Keratinocyte (primary cell): ENCODE data around the gene GASK1A. TPM values are rescaled to one million over a fixed set of nuclear protein-coding genes. Genes with fewer than 3 reads are reported as not detected.

Experiments used
- DNase-seq: peaks from one replicate; pipeline ENCODE4 v3.0.0-alpha.2; 2011; ENCODE audit warnings: low read depth, missing footprints, low spot score
- FAIRE-seq: peaks from 2 replicates; lab custom pipeline; 2011; peaks lifted over from hg19 to GRCh38; lab: Jason Lieb, UNC
- H2AFZ ChIP-seq: 2 replicates; pipeline ENCODE4 v1.6.0; 2012; ENCODE audit warnings: low read length, control low read depth, inconsistent platforms; ENCODE audit not compliant: control insufficient read depth
- H3K27ac ChIP-seq: 2 replicates; pipeline ENCODE4 v1.5.1; 2011; ENCODE audit warnings: low read length; ENCODE audit not compliant: control insufficient read depth, insufficient read depth
- H3K27me3 ChIP-seq: 3 replicates; pipeline ENCODE4 v1.6.0; 2011; ENCODE audit warnings: low read length; ENCODE audit not compliant: control insufficient read depth, insufficient read depth; ENCODE audit errors: extremely low read depth
- H3K36me3 ChIP-seq, 2 experiments: 2 replicates in 1 of 2; 3 replicates in 1 of 2; pipeline ENCODE4 v1.5.1; 2011; ENCODE audit warnings: low read length in 2 of 2, mild to moderate bottlenecking in 1 of 2; ENCODE audit not compliant: control insufficient read depth in 2 of 2, insufficient read depth in 2 of 2; ENCODE audit errors: extremely low read depth in 1 of 2
- H3K4me1 ChIP-seq: 3 replicates; pipeline ENCODE4 v1.5.1; 2011; ENCODE audit warnings: low read length; ENCODE audit not compliant: control insufficient read depth, insufficient read depth; ENCODE audit errors: extremely low read depth
- H3K4me2 ChIP-seq: 3 replicates; pipeline ENCODE4 v1.6.0; 2011; ENCODE audit warnings: low read depth, low read length; ENCODE audit not compliant: control insufficient read depth, insufficient read depth; ENCODE audit errors: extremely low read depth
- H3K4me3 ChIP-seq, 3 experiments: fragments of 200-600 bp in 1 of 3; sonication (generic) in 1 of 3; 2 replicates in 2 of 3; 3 replicates in 1 of 3; pipeline ENCODE4 v1.5.1; 2011 to 2016; ENCODE audit warnings: low read length in 3 of 3, mild to moderate bottlenecking in 3 of 3, control low read depth in 2 of 3, inconsistent platforms in 1 of 3, low read depth in 1 of 3, mixed read lengths in 1 of 3, mixed run types in 1 of 3, moderate library complexity in 1 of 3; ENCODE audit not compliant: control insufficient read depth in 2 of 3, insufficient read depth in 2 of 3; ENCODE audit errors: extremely low read depth in 1 of 3
- H3K79me2 ChIP-seq: 2 replicates; pipeline ENCODE4 v1.6.0; 2012; ENCODE audit warnings: low read length; ENCODE audit not compliant: control insufficient read depth, insufficient read depth
- H3K9ac ChIP-seq: 3 replicates; pipeline ENCODE4 v1.6.0; 2011; ENCODE audit warnings: low read length; ENCODE audit not compliant: control insufficient read depth, insufficient read depth; ENCODE audit errors: extremely low read depth
- H3K9me1 ChIP-seq: 3 replicates; pipeline ENCODE4 v1.6.0; 2011; ENCODE audit warnings: low read length; ENCODE audit not compliant: control insufficient read depth, insufficient read depth; ENCODE audit errors: extremely low read depth
- H3K9me3 ChIP-seq: 2 replicates; pipeline ENCODE4 v1.5.1; 2012; ENCODE audit warnings: low read depth, low read length; ENCODE audit not compliant: control insufficient read depth
- H4K20me1 ChIP-seq: 3 replicates; pipeline ENCODE4 v1.6.0; 2011; ENCODE audit warnings: low read length; ENCODE audit not compliant: control insufficient read depth, insufficient read depth; ENCODE audit errors: extremely low read depth
- CTCF ChIP-seq, 3 experiments: IDR thresholded peaks in 1 of 3; conservative IDR thresholded peaks in 1 of 3; optimal IDR thresholded peaks in 1 of 3; 2 replicates in 2 of 3; 3 replicates in 1 of 3; pipeline versions ENCODE3 to v1.5.1; 2011; ENCODE audit warnings: low read length in 3 of 3, mild to moderate bottlenecking in 3 of 3, moderate library complexity in 2 of 3, control low read depth in 1 of 3, inconsistent platforms in 1 of 3; ENCODE audit not compliant: insufficient read depth in 2 of 3; ENCODE audit errors: extremely low read depth in 1 of 3
- EZH2 ChIP-seq: IDR thresholded peaks from one replicate; pipeline ENCODE4 v1.6.1; 2012; ENCODE audit warnings: inconsistent platforms, mild to moderate bottlenecking, low read length, moderate library complexity
- dilution Hi-C: fragments of 300-500 bp; cut with MboI; formaldehyde crosslinking; loops from one replicate; pipeline ENCODE4 v1.7.0; 2020; ENCODE audit warnings: low sequenced_read_pairs; ENCODE audit not compliant: extremely low pct_ligation_motif_present
- polyA plus RNA-seq, 5 experiments: library from polyadenylated mRNA; depleted of rRNA in 3 of 5; stranded (reverse) in 3 of 5; stranded (forward) in 1 of 5; unstranded in 1 of 5; fragments of >200 nt; gene quantifications; 1 replicate in 1 of 5; 2 replicates in 3 of 5; 3 replicates in 1 of 5; pipeline versions ENCODE4 v1.2.1 to v1.2.3, GENCODE V29; 2011 to 2012; ENCODE audit warnings: missing spikeins in 2 of 5, low read depth in 1 of 5, low replicate concordance in 1 of 5

Gene GASK1A
- polyA plus RNA-seq, 1 donor (not counting 4 experiments of a cell fraction or from before 2014, with no cell fraction given): 0.30 TPM

DNA sequence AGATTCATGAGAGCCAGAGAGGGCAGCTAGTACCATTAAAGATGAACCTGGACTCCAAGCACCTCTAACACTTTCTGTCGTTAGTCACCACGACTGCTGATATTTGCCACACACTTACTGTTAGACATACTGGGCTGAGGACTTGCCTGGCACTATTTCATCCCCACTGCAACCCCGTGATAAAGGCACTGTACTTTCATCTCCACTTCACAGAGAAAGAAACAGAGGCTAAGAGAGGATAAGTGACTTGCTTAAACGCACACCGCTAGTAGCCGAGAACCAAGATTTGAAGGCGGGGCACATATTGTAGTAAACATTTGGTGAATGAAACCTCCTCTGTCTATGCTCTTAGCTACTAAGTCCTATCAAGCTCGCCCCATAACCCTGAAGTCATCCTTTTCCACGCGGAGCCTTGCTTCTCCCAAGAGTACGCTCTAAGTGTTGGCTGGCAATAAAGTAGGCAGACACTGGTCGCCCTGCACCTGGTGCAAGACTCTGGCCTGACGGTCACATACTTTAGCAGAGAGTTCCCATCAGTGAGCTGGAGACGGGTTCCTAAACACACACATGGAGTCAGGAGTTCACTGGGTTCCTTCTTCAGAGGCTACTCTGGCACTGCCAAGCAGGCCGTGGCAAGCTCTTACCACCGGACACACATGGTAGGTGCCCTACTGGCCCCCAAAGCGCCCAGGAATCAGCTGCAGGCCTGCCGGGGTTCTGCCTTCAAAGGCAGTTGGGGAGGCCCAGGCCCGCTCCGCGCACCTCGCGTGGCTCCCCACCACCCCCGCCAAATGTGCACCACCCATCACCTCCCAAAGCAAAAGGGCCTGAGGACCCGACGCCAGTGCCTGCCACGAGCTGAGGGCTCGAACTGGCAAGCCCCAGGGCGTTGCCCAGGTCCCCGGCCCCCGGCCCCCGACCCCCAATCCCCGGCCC is 125.8 kb downstream of the GASK1A start:
- Histone ChIP-seq H3K9ac (no peak overlapping the region), H3K9me3 (no peaks in the 10 kb centered on the region), H3K79me2 (no peaks in the 10 kb centered on the region), H3K9me1 (no peaks in the 10 kb centered on the region), H2AFZ (peak overlapping the region; percentile 39), H3K27me3 (no peaks in the 10 kb centered on the region), H4K20me1 (no peaks in the 10 kb centered on the region), H3K4me2 (peak overlapping the region; percentile 70), H3K27ac (no peak overlapping the region), H3K4me3 (peak overlapping the region in 2 of 3 experiments; percentile 37 to 81), H3K36me3 (no peaks in the 10 kb centered on the region), H3K4me1 (peaks cover 7% of the 10 kb centered on the region)
- TF ChIP-seq CTCF (optimal IDR thresholded peaks at IDR 0.05 in 1 of 3, IDR thresholded peaks at IDR 0.05 in 1 of 3, conservative IDR thresholded peaks at IDR 0.05 in 1 of 3; ENCODE audit: extremely low read depth in 1 of 3, insufficient read depth in 2 of 3, low read length in 3 of 3): no peak
- TF ChIP-seq EZH2: no peak
- FAIRE-seq (peak; percentile 46), DNase-seq (no peak)
- dilution Hi-C loops: no loop called here

GRCh38 chr3:43105596-43106292 is 126.6 kb downstream of the GASK1A start, which contains the start of gene POMGNT2:
TSS of gene POMGNT2 (minus strand) at chr3:43106079. CDS start at chr3:43081431, 24,648 bp downstream.
- peak within 1 kb of the TSS; percentile 87 for H2AFZ ChIP-seq
- peak within 1 kb of the TSS; percentile 63 to 81 (median 73) for H3K4me3 ChIP-seq
- no peaks in the 10 kb centered on the region for H3K9me1 ChIP-seq
- H3K27me3 ChIP-seq: no peaks in the 10 kb centered on the region
- no peaks in the 10 kb centered on the region for H4K20me1 ChIP-seq
- H3K27ac ChIP-seq: no peak within 1 kb of the TSS
- peak; percentile 35 for DNase-seq
- H3K79me2 ChIP-seq: no peaks in the 10 kb centered on the region
- H3K9ac ChIP-seq: peak within 1 kb of the TSS; percentile 68
- H3K4me2 ChIP-seq: peak within 1 kb of the TSS; percentile 89
- peak; percentile 43 for FAIRE-seq
- H3K36me3 ChIP-seq: no peaks in the 10 kb centered on the region
- TF ChIP-seq EZH2: no peak
- TF ChIP-seq CTCF (optimal IDR thresholded peaks at IDR 0.05 in 1 of 3, IDR thresholded peaks at IDR 0.05 in 1 of 3, conservative IDR thresholded peaks at IDR 0.05 in 1 of 3; ENCODE audit: extremely low read depth in 1 of 3, insufficient read depth in 2 of 3, low read length in 3 of 3): no peak
- no peaks in the 10 kb centered on the region for H3K9me3 ChIP-seq
- dilution Hi-C loops: no loop called here
- H3K4me1 ChIP-seq: peaks cover 7% of the 10 kb centered on the region
